ENCODE measurements around the gene ADNP2.

Gene ADNP2

GRCh38 chr18:80140455-80140985 lies 31.5 kb downstream of the ADNP2 start:
- Mint-ChIP-seq H3K36me3 (ENCODE audit: low read depth) (peaks cover 34% of the 10 kb centered on the region), H3K27me3 (ENCODE audit: low read depth) (no peaks in the 10 kb centered on the region), H3K27ac (no peak overlapping the region), H3K4me3 (no peak overlapping the region), H3K4me1 (peaks cover 5% of the 10 kb centered on the region), H3K9me3 (no peaks in the 10 kb centered on the region)
- no peak for TF ChIP-seq CTCF (IDR thresholded peaks at IDR 0.05; ENCODE audit: unreplicated experiment in 3 of 3)

GRCh38 chr18:80143881-80144280 lies 34.8 kb downstream of the ADNP2 start:
- no peaks in the 10 kb centered on the region for H3K9me3 Mint-ChIP-seq
- no peak overlapping the region for H3K4me3 Mint-ChIP-seq
- H3K4me1 Mint-ChIP-seq = peaks cover 5% of the 10 kb centered on the region
- no peak for TF ChIP-seq CTCF (IDR thresholded peaks at IDR 0.05; ENCODE audit: unreplicated experiment in 3 of 3)
- peak overlapping the region in 1 of 3 experiments; percentile 10 for H3K27ac Mint-ChIP-seq
- H3K27me3 Mint-ChIP-seq (ENCODE audit: low read depth) = no peaks in the 10 kb centered on the region
- peaks cover 18% of the 10 kb centered on the region for H3K36me3 Mint-ChIP-seq (ENCODE audit: low read depth)

GRCh38 chr18:80145196-80145804 lies 36.2 kb downstream of the ADNP2 start:
- no peaks in the 10 kb centered on the region for H3K27me3 Mint-ChIP-seq (ENCODE audit: low read depth)
- TF ChIP-seq CTCF (IDR thresholded peaks at IDR 0.05; ENCODE audit: unreplicated experiment in 3 of 3) = no peak

GRCh38 chr18:80147037-80147417 lies 38.0 kb downstream of the ADNP2 start:
- H3K4me1 Mint-ChIP-seq = peaks cover 5% of the 10 kb centered on the region
- peak overlapping the region; percentile 76 to 86 (median 85) for H3K4me3 Mint-ChIP-seq
- TF ChIP-seq CTCF (IDR thresholded peaks at IDR 0.05; ENCODE audit: unreplicated experiment in 3 of 3) = no peak
- peak overlapping the region in 1 of 3 experiments; percentile 35 for H3K27ac Mint-ChIP-seq
- no peaks in the 10 kb centered on the region for H3K27me3 Mint-ChIP-seq (ENCODE audit: low read depth)
- peaks cover 13% of the 10 kb centered on the region for H3K36me3 Mint-ChIP-seq (ENCODE audit: low read depth)
- H3K9me3 Mint-ChIP-seq = no peaks in the 10 kb centered on the region

More at GRCh38 chr18:80145196-80145804, 36.2 kb downstream of the ADNP2 start:
- peaks cover 5% of the 10 kb centered on the region for H3K4me1 Mint-ChIP-seq
- peaks cover 19% of the 10 kb centered on the region for H3K36me3 Mint-ChIP-seq (ENCODE audit: low read depth)
- no peaks in the 10 kb centered on the region for H3K9me3 Mint-ChIP-seq
- no peak overlapping the region for H3K27ac Mint-ChIP-seq
- H3K4me3 Mint-ChIP-seq = no peak overlapping the region

GRCh38 chr18:80147418-80148325 lies 38.6 kb downstream of the ADNP2 start:
- Mint-ChIP-seq H3K27ac (peak overlapping the region; percentile 8 to 71 (median 22)), H3K36me3 (ENCODE audit: low read depth) (peaks cover 17% of the 10 kb centered on the region), H3K27me3 (ENCODE audit: low read depth) (no peaks in the 10 kb centered on the region), H3K4me3 (peak overlapping the region; percentile 85 to 89 (median 86)), H3K4me1 (peaks cover 5% of the 10 kb centered on the region), H3K9me3 (no peaks in the 10 kb centered on the region)
- no peak for TF ChIP-seq CTCF (IDR thresholded peaks at IDR 0.05; ENCODE audit: unreplicated experiment in 3 of 3)

Measured in nephron (organoid).